NCI-H226 (cell line): ENCODE measurements around the gene PRKAG2.

Experiments used
- DNase-seq: peaks from one replicate; pipeline ENCODE4 v3.0.0-alpha.2; 2015

PRKAG2 gene

GRCh38 chr7:151720280-151720679, 156.6 kb downstream of the PRKAG2 start:
- no peak for DNase-seq

GRCh38 chr7:151719897-151720242, 157.0 kb downstream of the PRKAG2 start:
- DNase-seq, result no peak

GRCh38 chr7:151719031-151719896, 157.7 kb downstream of the PRKAG2 start:
- no peak for DNase-seq

- DNase-seq, result no peak
These were observed 159.0 kb downstream of the PRKAG2 start for GRCh38 chr7:151717918-151718317.

GRCh38 chr7:151717415-151717814, 159.5 kb downstream of the PRKAG2 start:
- no peak for DNase-seq

GRCh38 chr7:151716323-151716722, 160.6 kb downstream of the PRKAG2 start:
- DNase-seq, result no peak

- DNase-seq, result no peak
These were observed 161.1 kb downstream of the PRKAG2 start for GRCh38 chr7:151715666-151716315.

GRCh38 chr7:151714201-151714600, 162.7 kb downstream of the PRKAG2 start:
- no peak for DNase-seq

- DNase-seq, result no peak
These were observed 164.1 kb downstream of the PRKAG2 start for GRCh38 chr7:151712810-151713125.

GRCh38 chr7:151711906-151712809, 164.8 kb downstream of the PRKAG2 start:
- no peak for DNase-seq

- DNase-seq, result no peak
These were observed 165.5 kb downstream of the PRKAG2 start for GRCh38 chr7:151711435-151711872.

GRCh38 chr7:151710646-151711434, 166.1 kb downstream of the PRKAG2 start:
- no peak for DNase-seq

- DNase-seq, result no peak
These were observed 166.7 kb downstream of the PRKAG2 start for GRCh38 chr7:151710121-151710640.

- no peak for DNase-seq
These were observed 167.5 kb downstream of the PRKAG2 start for GRCh38 chr7:151709141-151710038.

- DNase-seq, result no peak
These were observed 168.3 kb downstream of the PRKAG2 start for GRCh38 chr7:151708610-151709009.

GRCh38 chr7:151707757-151708156, 169.2 kb downstream of the PRKAG2 start:
- no peak for DNase-seq

- no peak for DNase-seq
These were observed 169.8 kb downstream of the PRKAG2 start for GRCh38 chr7:151707105-151707469.

- DNase-seq, result no peak
These were observed 170.4 kb downstream of the PRKAG2 start for GRCh38 chr7:151706277-151707104.

- no peak for DNase-seq
These were observed 171.2 kb downstream of the PRKAG2 start for GRCh38 chr7:151705636-151706276.
